ENCODE results near the gene ATP9A. TPM values are rescaled to one million over a fixed set of nuclear protein-coding genes. Genes with fewer than 3 reads are reported as not detected.

Gene ATP9A
- total and polyA plus RNA-seq, 4 donors, result 10.6 to 59.8 (median 33.2) TPM

- WGBS, 2 donors, result 0 to 1% methylated on average over 9 of the region's 9 CpGs
- Histone ChIP-seq H3K4me1 (ENCODE audit: control insufficient read depth in 1 of 2, insufficient read depth in 2 of 2, low read length in 2 of 2) (peaks cover 0 to 2% of the 10 kb centered on the region in 2 donors), H3K27me3 (ENCODE audit: control insufficient read depth in 1 of 2, insufficient read depth in 2 of 2, low read length in 1 of 2) (no peaks in the 10 kb centered on the region), H3K9me3 (ENCODE audit: control insufficient read depth, low read length) (no peaks in the 10 kb centered on the region), H3K36me3 (ENCODE audit: control insufficient read depth in 1 of 2, insufficient read depth in 2 of 2, low read length in 1 of 2) (no peaks in the 10 kb centered on the region), H3K27ac (ENCODE audit: low read depth in 1 of 2, low read length in 2 of 2) (peak overlapping the region; percentile 15 to 78), H3K4me3 (ENCODE audit: low read length in 2 of 2) (peak overlapping the region in 1 of 2 donors; percentile 8)
- DNase-seq (no peak), ATAC-seq (ENCODE audit: low FRiP score) (no peak)
- intact Hi-C loops (cut with DNase I), result loop anchor here (5.0 to 10.0 kb wide), 2 partner anchors 108 to 116 kb away; no protein-coding TSS in a partner anchor
Measured at GRCh38 chr20:51563174-51563485, 205.1 kb downstream of the ATP9A start.

DNA sequence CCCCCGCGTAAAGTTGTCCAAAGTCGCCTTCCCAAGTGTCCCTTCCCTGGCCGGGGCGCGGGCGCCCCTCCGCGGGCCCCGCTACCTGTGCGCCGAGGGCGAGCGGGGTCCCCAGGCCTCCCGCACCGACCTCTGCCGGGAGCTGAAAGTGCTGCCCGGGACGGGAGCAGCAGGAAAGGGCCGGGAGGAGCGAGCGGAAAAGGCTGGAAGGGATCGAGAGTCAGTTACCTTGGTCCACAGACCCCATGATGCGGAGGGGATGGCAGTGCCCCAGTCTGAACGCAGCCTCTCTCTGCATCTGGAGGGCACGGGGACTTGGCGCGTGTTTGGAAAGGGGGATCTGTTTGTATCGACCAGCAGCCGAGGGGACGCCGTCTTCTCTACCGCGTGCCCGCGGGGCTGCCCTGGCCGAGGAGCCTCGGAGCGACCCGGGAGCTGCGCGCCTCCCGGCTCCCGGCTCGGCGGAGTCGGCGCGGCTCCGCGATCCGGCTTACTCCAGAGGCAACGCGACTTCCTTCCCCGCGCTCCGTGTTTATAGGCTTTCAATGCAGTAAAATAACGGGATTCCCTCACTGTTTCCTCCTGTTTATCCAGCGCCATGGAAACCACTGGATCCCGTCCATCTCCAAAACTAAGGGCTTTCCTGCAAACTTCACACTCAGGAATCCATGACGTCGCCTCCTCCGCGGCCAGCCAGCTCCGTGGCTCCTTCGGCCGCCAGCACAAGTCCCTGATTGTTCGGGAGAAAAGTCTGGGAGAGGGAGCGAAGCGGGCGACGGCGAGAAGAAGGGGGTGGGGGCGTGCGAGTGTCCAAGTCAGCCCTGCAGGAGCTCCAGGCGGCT, 205.6 kb downstream of the ATP9A start:
- intact Hi-C loops (cut with DNase I), result loop anchor here (5.0 to 10.0 kb wide), 2 partner anchors 108 to 115 kb away; no protein-coding TSS in a partner anchor
- peak overlapping the region; percentile 76 to 82 for H3K27ac ChIP-seq (ENCODE audit: low read depth in 1 of 2, low read length in 2 of 2)
- peak; percentile 89 for ATAC-seq (ENCODE audit: low FRiP score)
- peak overlapping the region; percentile 3 to 31 for H3K4me3 ChIP-seq (ENCODE audit: low read length in 2 of 2)
- no peaks in the 10 kb centered on the region for H3K9me3 ChIP-seq (ENCODE audit: control insufficient read depth, low read length)
- peaks cover 0 to 2% of the 10 kb centered on the region in 2 donors for H3K4me1 ChIP-seq (ENCODE audit: control insufficient read depth in 1 of 2, insufficient read depth in 2 of 2, low read length in 2 of 2)
- H3K27me3 ChIP-seq (ENCODE audit: control insufficient read depth in 1 of 2, insufficient read depth in 2 of 2, low read length in 1 of 2), result no peaks in the 10 kb centered on the region
- peak; percentile 89 to 94 for DNase-seq
- H3K36me3 ChIP-seq (ENCODE audit: control insufficient read depth in 1 of 2, insufficient read depth in 2 of 2, low read length in 1 of 2), result no peaks in the 10 kb centered on the region
- WGBS, 2 donors, result 0 to 1% methylated on average over 71 to 76 of the region's 76 CpGs

DNA sequence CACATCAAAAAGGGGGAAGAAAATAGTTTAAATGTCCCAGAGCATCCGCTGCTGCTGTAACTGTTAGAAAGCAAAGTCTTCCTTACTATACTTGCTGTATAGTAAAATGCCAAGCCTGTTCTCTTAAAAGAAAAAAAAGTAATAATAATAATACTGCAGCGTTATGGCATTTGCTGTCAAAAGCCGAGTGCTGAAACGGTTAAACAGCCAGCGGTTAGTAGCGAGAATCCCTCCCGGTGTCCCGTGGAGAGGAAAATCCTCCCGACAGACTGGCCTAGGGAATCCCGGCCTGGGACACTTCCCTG, 206.2 kb downstream of the ATP9A start:
- no peak for DNase-seq
- ATAC-seq (ENCODE audit: low FRiP score), result no peak
- Histone ChIP-seq H3K4me3 (ENCODE audit: low read length in 2 of 2) (peak overlapping the region; percentile 3 to 31), H3K9me3 (ENCODE audit: control insufficient read depth, low read length) (no peaks in the 10 kb centered on the region), H3K4me1 (ENCODE audit: control insufficient read depth in 1 of 2, insufficient read depth in 2 of 2, low read length in 2 of 2) (peaks cover 0 to 2% of the 10 kb centered on the region in 2 donors), H3K36me3 (ENCODE audit: control insufficient read depth in 1 of 2, insufficient read depth in 2 of 2, low read length in 1 of 2) (no peaks in the 10 kb centered on the region), H3K27me3 (ENCODE audit: control insufficient read depth in 1 of 2, insufficient read depth in 2 of 2, low read length in 1 of 2) (no peaks in the 10 kb centered on the region), H3K27ac (ENCODE audit: low read depth in 1 of 2, low read length in 2 of 2) (peak overlapping the region; percentile 76 to 82)
- WGBS, 2 donors, result 1 to 2% methylated on average over 10 of the region's 10 CpGs
- intact Hi-C loops (cut with DNase I), result loop anchor here (5.0 to 10.0 kb wide), 2 partner anchors 107 to 115 kb away; no protein-coding TSS in a partner anchor

DNA sequence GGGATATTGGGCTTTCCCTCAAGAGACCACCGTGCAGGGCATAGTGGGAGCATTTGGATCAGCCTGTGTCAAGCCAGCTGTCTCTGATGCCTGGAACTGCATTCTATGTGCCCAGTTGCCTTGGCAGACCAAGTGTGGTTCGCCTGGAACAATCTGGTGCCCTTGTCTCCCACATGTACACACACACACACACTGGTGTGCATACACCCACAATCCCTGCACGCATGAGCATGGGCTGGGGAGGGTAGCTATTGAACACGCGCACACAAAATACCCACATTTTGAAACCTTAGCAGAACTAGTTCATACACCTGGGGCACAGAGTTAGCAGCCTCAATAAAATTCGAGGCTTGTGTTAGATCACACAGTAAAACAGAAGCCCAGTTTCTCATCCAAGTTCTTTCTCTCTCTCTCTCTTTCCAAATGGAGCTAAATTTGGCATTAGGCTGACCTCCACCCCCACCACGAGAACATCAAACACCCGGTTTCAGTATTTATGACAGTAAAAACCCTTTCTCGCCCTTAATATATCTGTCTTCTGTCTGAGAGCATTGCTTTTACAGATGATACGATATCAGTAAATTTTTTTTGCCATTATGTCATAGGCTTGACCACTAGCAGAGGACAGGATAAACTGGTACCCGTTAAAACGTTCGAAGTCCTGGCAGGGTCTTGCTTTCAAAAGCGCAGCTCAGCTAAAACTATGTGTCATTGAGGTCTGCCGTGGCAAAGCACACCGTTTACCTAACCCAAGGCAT, 207.5 kb downstream of the ATP9A start:
- H3K36me3 ChIP-seq (ENCODE audit: control insufficient read depth in 1 of 2, insufficient read depth in 2 of 2, low read length in 1 of 2), result no peaks in the 10 kb centered on the region
- no peaks in the 10 kb centered on the region for H3K9me3 ChIP-seq (ENCODE audit: control insufficient read depth, low read length)
- no peak overlapping the region for H3K4me3 ChIP-seq (ENCODE audit: low read length in 2 of 2)
- H3K27me3 ChIP-seq (ENCODE audit: control insufficient read depth in 1 of 2, insufficient read depth in 2 of 2, low read length in 1 of 2), result no peaks in the 10 kb centered on the region
- peaks cover 0 to 2% of the 10 kb centered on the region in 2 donors for H3K4me1 ChIP-seq (ENCODE audit: control insufficient read depth in 1 of 2, insufficient read depth in 2 of 2, low read length in 2 of 2)
- intact Hi-C loops (cut with DNase I), result loop anchor here (5.0 to 10.0 kb wide), 2 partner anchors 106 to 113 kb away; no protein-coding TSS in a partner anchor
- WGBS, 2 donors, result 15 to 16% methylated on average over 16 of the region's 16 CpGs
- DNase-seq, result no peak
- ATAC-seq (ENCODE audit: low FRiP score), result no peak
- no peak overlapping the region for H3K27ac ChIP-seq (ENCODE audit: low read depth in 1 of 2, low read length in 2 of 2)

- DNase-seq (no peak), ATAC-seq (ENCODE audit: low FRiP score) (no peak)
- intact Hi-C loops (cut with DNase I), result loop anchor here (5.0 to 10.0 kb wide), 2 partner anchors 105 to 113 kb away; no protein-coding TSS in a partner anchor
- H3K27me3 ChIP-seq (ENCODE audit: control insufficient read depth in 1 of 2, insufficient read depth in 2 of 2, low read length in 1 of 2), result no peaks in the 10 kb centered on the region
- no peak overlapping the region for H3K4me3 ChIP-seq (ENCODE audit: low read length in 2 of 2)
- H3K27ac ChIP-seq (ENCODE audit: low read depth in 1 of 2, low read length in 2 of 2), result no peak overlapping the region
- 87 to 88% methylated on average over 1 of the region's 1 CpG for WGBS, 2 donors
- no peaks in the 10 kb centered on the region for H3K9me3 ChIP-seq (ENCODE audit: control insufficient read depth, low read length)
- H3K4me1 ChIP-seq (ENCODE audit: control insufficient read depth in 1 of 2, insufficient read depth in 2 of 2, low read length in 2 of 2), result peaks cover 0 to 2% of the 10 kb centered on the region in 2 donors
- no peaks in the 10 kb centered on the region for H3K36me3 ChIP-seq (ENCODE audit: control insufficient read depth in 1 of 2, insufficient read depth in 2 of 2, low read length in 1 of 2)
Measured at GRCh38 chr20:51560042-51560441, 208.1 kb downstream of the ATP9A start.

GRCh38 chr20:51554538-51555165, 213.5 kb downstream of the ATP9A start:
- no peaks in the 10 kb centered on the region for H3K4me1 ChIP-seq (ENCODE audit: control insufficient read depth in 1 of 2, insufficient read depth in 2 of 2, low read length in 2 of 2)
- WGBS, 2 donors, result 86 to 88% methylated on average over 11 of the region's 11 CpGs
- intact Hi-C loops (cut with DNase I), result no loop called here
- H3K4me3 ChIP-seq (ENCODE audit: low read length in 2 of 2), result no peak overlapping the region
- H3K27ac ChIP-seq (ENCODE audit: low read depth in 1 of 2, low read length in 2 of 2), result no peak overlapping the region
- ATAC-seq (ENCODE audit: low FRiP score) (no peak), DNase-seq (no peak)
- no peaks in the 10 kb centered on the region for H3K36me3 ChIP-seq (ENCODE audit: control insufficient read depth in 1 of 2, insufficient read depth in 2 of 2, low read length in 1 of 2)
- no peaks in the 10 kb centered on the region for H3K27me3 ChIP-seq (ENCODE audit: control insufficient read depth in 1 of 2, insufficient read depth in 2 of 2, low read length in 1 of 2)
- no peaks in the 10 kb centered on the region for H3K9me3 ChIP-seq (ENCODE audit: control insufficient read depth, low read length)

GRCh38 chr20:51553897-51554486, 214.2 kb downstream of the ATP9A start:
- Histone ChIP-seq H3K36me3 (ENCODE audit: control insufficient read depth in 1 of 2, insufficient read depth in 2 of 2, low read length in 1 of 2) (no peaks in the 10 kb centered on the region), H3K4me1 (ENCODE audit: control insufficient read depth in 1 of 2, insufficient read depth in 2 of 2, low read length in 2 of 2) (no peaks in the 10 kb centered on the region), H3K4me3 (ENCODE audit: low read length in 2 of 2) (no peak overlapping the region), H3K9me3 (ENCODE audit: control insufficient read depth, low read length) (no peaks in the 10 kb centered on the region), H3K27me3 (ENCODE audit: control insufficient read depth in 1 of 2, insufficient read depth in 2 of 2, low read length in 1 of 2) (no peaks in the 10 kb centered on the region), H3K27ac (ENCODE audit: low read depth in 1 of 2, low read length in 2 of 2) (no peak overlapping the region)
- ATAC-seq (ENCODE audit: low FRiP score) (no peak), DNase-seq (no peak)
- WGBS, 2 donors, result 69 to 70% methylated on average over 8 of the region's 8 CpGs
- intact Hi-C loops (cut with DNase I), result no loop called here

GRCh38 chr20:51551186-51551585, 217.0 kb downstream of the ATP9A start:
- H3K4me1 ChIP-seq (ENCODE audit: control insufficient read depth in 1 of 2, insufficient read depth in 2 of 2, low read length in 2 of 2), result no peaks in the 10 kb centered on the region
- no peak overlapping the region for H3K27ac ChIP-seq (ENCODE audit: low read depth in 1 of 2, low read length in 2 of 2)
- 90 to 97% methylated on average over 3 of the region's 3 CpGs for WGBS, 2 donors
- DNase-seq (no peak), ATAC-seq (ENCODE audit: low FRiP score) (no peak)
- H3K4me3 ChIP-seq (ENCODE audit: low read length in 2 of 2), result no peak overlapping the region
- H3K9me3 ChIP-seq (ENCODE audit: control insufficient read depth, low read length), result no peaks in the 10 kb centered on the region
- no peaks in the 10 kb centered on the region for H3K27me3 ChIP-seq (ENCODE audit: control insufficient read depth in 1 of 2, insufficient read depth in 2 of 2, low read length in 1 of 2)
- no peaks in the 10 kb centered on the region for H3K36me3 ChIP-seq (ENCODE audit: control insufficient read depth in 1 of 2, insufficient read depth in 2 of 2, low read length in 1 of 2)
- intact Hi-C loops (cut with DNase I), result no loop called here

Data from aorta (tissue), 5 donors.